ENCODE measurements around the gene TYMS.

TYMS gene

DNA sequence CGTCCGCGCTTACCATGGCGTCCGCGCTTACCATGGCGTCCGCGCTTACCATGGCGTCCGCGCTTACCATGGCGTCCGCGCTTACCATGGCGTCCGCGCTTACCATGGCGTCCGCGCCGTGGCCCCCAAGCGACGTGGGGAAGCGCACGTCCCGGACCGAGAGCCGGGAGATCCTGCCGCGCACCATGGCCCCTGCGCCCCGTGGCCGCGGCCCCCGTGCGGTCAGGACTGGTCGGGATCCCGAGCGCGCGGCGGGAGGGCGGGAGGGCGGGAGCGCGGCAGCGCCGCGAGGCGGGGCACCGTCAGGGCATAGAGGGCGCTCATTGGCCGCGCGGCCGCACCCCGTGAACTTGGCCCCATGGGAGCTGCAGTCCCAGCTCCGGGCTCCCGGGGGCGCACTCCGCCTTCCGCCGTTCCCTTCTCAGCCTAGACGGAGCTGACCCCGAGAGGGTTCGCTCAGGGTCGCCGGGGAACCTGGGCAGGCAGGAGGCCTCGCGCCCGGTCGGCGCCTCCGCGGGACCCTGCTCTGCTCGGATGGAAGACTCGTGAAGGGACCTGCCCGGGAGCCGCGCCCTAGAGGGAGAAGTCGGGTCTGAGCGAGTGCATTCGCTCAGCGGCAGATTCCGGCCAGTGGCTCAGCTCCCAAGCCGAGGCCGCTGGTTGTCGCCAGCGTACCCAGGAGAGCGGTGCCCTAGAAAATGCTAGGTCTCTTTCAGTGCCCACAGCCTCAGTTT lies 55.1 kb downstream of the TYMS start, which contains the start of gene ENOSF1:
Gene ENOSF1, minus strand, starts transcription at position 230 of the 734 bp plus-strand sequence. Its CDS starts 43 bp downstream, at position 187.
- peak; percentile 42 for DNase-seq

DNA sequence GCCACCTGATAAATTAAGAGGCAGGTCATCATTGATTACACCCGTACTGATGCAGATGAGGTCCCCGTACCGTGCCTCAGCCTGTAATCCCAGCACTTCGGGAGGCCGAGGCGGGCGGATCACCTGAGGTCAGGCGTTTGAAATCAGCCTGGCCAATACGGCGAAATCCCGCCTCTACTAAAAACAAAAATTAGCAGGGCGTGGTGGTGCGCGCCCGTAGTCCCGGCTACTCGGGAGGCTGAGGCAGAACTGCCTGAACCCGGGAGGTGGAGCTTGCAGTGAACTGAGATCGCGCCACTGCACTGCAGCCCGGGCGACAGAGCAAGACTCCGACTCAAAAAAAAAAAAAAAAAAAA lies 55.7 kb downstream of the TYMS start:
- DNase-seq = no peak

DNA sequence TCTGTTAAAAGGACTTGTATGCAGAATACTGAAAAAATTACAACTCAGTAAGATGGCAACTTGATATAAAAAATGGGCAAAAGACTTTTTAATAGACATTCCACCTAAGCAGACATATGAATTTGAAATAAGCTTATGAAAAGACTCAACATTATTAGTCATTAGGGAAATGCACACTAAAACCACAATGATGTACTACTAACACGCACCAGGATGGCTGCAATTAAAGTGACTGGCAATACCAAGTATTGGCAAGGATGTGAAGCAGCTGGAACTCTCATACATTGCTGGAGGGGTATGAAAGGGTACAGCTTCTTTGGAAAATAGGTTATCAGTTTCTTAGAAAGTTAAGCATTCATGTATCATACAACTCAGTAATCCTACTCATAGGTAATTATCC lies 58.2 kb downstream of the TYMS start:
- no peak for DNase-seq

DNA sequence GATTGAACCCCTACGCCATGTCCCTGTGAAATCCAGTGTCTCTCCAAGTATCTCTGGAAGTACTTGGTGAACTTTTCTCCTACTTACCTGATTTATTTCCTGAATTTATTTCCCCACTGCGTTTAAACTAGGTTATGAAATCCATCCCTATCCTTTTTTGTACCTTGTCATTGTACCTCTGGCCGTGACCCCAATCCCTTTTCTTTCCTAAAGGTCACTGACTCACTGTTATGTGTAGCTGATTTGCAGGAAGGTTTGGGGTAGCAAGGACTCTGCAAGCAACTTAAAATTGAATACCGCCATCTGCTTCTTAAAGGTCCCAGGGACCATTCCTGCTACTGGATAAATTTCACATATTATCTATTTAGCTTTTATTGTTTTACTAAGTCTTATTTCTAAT lies 59.5 kb downstream of the TYMS start:
- DNase-seq = no peak
